G401.6 (cell line): ENCODE results near the gene ALPG.
A peak's percentile ranks its signal among the peaks of the same experiment; 100 is the strongest.
"Not testable (repeated sequence)": the region's sequence is repeated elsewhere in the genome, so short reads cannot be mapped to it uniquely, and the experiment has no call there.

Experiments used
- FAIRE-seq: peaks from 2 replicates; lab custom pipeline; 2012; peaks lifted over from hg19 to GRCh38; lab: Jason Lieb, UNC

The ALPG gene

DNA sequence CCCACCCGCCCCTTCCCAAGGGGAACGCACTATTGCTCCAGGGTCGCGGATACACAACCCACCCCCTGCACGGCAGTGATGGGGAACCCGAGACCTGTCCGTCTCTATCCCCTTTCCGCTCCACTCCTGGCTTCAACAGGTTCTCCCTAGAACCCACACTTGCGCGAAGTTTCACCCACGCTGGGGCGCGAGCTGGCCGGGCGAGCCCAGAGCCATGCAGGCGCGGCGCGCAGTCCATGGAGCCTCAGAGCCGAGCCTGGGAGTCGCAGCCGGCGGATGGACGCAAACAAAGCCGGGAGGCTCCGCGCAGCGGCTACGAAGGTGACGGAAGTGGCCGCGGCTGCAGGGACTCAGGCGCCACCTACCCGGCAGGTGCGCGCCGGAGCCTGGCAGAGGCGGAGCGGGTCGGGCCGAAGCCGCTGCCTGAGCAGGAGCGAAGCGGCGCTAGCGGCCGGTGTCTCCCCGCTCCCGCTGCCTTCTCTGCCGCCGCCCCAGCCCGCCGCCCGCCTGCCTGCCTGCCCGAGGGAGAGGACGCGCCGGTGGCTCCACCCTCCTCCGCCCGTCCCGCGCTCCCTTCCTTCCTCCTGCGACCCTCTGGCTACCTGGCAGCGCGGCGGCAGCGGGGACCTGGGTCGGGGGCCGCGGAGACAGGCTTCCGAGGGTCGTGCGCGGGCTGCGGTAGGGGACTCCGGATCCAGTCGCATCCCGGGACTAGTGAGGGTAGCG is 14.0 kb downstream of the ALPG start:
- FAIRE-seq, result no peak

DNA sequence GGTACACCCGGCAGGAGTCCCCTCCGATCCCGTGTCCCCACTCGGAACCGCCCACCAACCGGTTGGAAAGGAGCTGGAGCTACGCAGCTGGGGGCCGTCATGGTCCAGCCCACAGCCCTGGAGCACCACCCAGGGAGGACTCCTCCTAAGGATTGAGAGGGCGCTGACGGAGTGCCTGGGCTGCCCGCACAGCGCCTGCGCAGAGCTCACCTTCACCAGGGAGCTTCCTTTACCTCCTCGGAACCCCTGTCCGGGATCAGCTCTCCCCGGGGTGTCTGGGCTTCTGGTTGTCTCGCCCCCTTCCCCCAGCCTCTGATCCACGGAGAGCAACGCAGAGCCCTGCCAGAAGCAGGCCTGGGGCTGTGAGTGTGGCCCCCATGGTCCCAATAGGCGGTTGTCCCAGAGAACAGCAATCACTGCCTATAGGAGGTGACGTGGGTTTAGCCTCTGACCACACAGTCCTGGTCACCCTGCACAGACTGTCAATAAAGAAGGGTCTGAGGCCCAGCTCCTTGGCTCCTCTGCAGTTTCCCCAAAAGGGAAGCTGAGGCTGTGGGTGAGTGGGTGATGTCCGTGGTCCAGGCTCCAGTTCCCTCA is 14.6 kb downstream of the ALPG start:
- no peak for FAIRE-seq

DNA sequence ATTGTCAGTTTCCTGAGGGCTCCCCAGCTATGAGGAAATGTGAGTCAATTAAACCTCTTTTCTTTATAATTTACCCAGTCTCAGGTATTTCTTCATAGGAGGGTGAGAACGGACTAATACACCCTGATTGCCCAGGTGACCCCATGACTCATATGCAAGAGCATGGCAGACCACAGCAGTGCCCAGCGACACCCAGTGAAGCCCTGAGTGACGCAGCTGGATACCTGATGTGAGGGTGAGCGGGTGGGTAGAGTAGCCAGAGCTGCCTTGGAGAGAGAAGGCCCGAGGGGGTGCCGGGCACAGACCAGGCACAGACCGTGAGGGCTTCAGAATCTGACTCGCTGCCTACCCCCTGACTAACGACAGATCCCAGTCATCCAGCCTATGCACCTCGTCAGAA is 15.4 kb downstream of the ALPG start:
- FAIRE-seq, result no peak

DNA sequence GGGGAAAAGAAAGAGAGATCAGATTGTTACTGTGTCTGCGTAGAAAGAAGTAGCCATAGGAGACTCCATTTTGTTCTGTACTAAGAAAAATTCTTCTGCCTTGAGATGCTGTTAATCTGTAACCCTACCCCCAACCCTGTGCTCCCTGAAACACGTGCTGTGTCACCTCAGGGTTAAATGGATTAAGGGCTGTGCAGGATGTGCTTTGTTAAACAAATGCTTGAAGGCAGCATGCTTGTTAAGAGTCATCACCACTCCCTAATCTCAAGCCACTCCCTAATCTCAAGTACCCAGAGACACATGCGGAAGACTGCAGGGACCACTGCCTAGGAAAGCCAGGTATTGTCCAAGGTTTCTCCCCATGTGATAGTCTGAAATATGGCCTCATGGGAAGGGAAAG is 16.4 kb downstream of the ALPG start:
- not testable (repeated sequence) for FAIRE-seq

DNA sequence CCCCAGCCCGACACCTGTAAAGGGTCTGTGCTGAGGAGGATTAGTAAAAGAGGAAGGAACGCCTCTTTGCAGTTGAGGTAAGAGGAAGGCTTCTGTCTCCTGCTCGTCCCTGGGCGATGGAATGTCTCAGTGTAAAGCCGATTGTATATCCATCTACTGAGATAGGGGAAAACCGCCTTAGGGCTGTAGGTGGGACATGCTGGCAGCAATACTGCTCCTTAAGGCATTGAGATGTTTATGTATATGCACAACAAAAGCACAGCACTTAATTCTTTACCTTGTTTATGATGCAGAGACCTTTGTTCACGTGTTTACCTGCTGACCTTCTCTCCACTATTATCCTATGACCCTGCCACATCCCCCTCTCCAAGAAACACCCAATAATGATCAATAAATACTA is 16.8 kb downstream of the ALPG start:
- FAIRE-seq, result not testable (repeated sequence)

DNA sequence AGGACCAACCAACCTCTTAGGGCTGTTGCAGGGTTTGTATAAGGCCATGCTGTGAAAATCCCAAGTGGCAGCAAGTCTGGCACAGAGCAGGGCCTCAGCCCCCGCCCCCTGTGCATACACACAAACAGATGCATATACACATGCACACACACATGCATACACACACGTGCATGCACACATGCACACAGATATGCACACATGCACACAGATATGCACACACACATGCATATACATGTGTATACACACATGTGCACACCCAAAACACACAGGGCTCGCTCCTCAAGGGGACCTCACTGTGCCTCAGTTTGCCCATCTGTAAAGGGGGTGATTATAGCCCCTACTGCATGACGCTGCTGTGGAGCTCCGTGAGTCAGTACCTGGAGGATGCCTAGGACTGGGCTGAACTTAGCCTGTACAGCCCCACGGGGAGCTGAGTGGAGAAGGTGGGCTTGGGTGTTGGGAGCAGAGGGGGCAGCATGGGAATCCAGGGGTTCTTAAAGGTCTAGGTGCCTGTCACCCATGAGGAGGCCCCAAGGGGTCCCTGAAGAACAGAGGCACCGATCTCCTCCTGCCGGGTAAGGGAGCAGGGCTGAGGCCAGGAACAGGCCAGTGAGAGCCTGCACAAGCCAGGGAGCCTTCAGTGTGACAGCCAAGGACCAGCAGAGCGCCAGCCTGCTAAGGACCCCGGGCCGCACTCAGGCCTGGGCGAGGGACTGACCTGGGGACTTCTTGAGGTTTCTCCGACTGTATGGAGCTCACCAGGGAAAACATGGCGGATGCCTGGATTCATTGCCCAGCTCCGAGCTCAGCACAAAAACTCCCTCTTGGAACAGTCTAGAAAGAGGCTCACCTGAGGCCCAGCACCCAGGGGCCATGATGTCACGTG is 25.3 kb downstream of the ALPG start:
- FAIRE-seq, result no peak

DNA sequence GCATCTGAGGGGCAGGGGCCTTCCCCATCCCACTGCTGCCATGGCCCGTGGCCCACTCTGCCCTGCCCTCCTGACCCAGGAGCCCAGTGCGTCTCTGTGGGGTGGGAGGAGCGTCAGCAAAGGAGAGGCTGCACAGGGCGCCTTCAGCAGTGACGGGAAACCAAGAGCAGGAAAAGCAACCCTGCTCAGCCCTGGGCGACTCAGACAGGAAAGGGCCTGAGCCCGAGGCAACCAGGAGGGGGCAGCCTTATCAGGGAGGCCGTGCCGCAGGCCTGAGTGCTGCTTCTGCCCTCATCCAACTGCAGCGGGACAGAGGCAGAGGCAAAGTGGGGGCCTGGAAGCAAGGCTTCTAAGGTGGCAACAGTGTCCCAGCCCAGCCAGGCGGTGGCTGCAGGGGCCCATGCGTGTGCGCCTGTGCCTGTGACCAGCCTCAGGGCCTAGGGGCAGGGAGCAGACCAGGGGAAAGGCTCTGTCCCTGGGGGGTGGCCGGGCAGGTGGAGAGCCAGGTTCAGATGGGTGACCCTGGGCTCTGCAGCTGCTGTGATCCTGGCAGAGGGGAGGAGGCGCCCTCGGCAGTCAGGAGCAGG is 26.0 kb downstream of the ALPG start:
- FAIRE-seq, result no peak

DNA sequence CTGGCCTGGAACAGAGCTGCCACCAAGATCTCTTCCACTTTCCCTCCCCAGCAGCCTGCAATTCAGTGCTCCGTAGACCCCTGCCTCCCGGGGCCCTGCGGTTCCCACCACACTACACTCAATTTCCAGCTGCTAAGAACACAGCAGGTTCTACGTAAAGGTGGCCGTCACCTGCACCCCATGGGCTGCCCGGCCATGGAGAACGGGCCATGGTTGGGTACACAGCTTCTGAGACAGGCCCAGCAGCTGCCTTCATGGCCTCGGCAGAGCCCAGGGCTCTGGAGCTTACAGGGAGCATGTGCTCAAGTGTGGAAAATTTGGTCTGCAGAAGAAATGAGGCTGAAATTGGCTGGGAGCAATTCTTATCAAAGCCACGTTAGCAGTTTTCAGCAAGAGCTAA is 27.0 kb downstream of the ALPG start:
- FAIRE-seq, result not testable (repeated sequence)

DNA sequence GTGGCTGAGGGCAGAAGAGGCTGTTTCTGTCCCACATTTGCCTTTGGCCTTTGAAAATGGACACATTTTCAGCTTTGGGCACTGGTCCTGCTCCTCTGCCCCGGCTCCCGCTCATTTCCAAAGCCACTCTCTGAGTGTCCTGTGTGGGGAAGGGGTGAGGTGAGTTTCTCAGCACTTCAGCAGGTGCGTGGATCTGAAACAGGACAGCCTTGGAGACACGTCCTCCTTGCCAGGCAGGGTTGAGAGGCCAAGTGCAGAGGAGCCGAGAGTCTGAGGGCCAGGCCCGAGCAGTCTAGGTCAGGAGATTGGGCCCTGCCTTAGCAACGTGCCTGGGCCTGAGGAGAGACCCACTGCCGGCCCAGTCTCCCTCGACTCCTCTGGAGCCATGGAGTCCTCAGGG is 27.4 kb downstream of the ALPG start:
- FAIRE-seq, result no peak

DNA sequence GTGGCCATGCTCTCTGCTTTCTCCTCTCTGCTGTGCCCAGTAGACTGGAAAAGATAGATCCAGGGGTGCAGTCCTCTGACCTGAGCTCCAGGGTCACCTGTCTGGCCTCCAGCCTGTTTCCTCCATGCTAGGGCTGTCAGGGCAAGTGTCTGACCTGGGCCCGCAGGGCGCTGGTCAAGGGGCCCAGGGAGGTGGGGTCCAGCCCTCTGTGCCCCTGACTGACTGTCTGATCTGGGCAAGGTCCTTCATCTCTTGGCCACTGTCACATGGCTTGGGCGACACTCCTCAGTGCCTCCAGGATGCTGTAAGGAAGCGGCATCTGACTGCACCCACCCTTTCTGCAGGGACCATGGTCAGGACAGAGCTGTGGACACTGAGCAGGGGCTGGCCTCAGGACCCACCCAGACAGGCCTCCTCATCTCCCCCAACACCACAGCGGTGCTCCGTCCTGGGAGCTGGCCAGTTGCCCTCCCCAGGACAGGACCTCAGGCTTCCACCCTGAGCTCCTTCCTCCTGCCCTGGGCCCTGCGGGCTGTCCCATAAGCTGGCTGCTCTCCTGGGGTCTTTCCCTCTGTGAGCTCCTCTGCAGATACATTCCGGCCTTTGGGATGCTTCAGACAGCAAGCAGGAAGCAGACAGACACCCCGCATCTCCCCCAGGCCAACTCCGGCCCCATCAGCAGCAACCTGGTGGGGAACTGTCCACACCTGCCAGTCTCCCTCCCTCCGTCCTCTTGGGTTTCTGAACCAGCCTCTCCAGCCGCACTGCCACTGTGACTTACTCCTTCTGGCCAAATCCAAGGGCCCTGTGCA is 28.1 kb downstream of the ALPG start:
- FAIRE-seq, result no peak

GRCh38 chr2:232435375-232435648 is 28.7 kb downstream of the ALPG start:
- FAIRE-seq, result no peak

DNA sequence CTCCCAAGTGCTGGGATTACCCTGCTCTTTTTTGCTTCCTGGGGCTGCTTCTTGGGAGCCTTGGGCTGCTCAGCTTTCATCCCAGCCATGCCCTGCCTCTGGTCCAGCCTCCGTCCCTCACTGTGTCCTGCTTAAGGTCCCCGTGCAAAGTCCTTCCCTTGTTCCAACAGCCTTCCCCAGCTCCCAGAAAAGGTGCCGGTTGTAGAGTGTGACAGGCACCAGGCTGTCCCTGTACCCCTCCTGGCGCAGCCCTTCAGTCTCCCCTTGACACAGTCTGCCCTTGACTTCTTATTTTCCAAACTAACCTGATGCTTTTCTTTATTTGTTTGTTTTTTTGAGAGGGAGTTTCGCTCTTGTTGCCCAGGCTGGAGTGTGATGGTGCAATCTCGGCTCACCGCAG is 29.2 kb downstream of the ALPG start:
- FAIRE-seq, result no peak

- FAIRE-seq, result no peak
Observed at GRCh38 chr2:232436381-232437194, 29.9 kb downstream of the ALPG start.

DNA sequence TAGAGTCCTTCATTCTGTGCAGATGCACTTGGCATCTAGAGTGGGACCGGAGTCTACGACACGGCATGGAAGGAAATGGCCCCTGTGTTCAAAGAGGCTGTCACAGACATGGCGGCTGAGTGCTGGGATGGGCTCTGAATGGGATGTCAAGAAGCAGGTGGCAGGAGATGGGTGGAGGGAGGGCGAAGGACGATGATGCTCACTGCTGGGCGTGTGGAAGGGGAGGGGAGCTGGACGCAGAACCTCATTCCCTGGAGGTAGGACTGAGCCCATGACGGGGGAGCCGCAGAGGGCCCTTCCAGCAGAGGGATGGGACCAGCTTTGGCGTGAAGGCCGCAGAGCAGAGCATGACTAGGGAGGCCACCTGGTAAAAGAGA is 30.5 kb downstream of the ALPG start:
- no peak for FAIRE-seq

DNA sequence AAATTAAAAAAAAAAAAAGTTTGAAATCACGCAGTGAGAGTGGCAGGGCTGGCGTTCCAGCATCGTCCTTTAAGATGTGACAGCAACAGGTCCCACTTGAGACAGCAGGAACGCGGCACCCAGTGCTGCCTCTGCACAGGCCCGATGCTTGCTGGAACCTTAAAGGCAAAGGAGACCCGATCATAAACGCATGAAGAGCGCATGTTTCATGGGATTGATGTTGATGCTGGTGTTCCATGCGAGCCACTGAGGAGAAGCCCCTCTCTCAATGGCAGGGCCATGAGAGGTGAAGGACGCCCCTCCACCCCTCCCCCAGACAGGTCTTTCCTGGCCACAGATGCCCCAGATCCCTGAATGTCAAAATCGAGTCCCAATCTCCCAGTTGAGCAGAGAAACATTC is 31.4 kb downstream of the ALPG start:
- no peak for FAIRE-seq

DNA sequence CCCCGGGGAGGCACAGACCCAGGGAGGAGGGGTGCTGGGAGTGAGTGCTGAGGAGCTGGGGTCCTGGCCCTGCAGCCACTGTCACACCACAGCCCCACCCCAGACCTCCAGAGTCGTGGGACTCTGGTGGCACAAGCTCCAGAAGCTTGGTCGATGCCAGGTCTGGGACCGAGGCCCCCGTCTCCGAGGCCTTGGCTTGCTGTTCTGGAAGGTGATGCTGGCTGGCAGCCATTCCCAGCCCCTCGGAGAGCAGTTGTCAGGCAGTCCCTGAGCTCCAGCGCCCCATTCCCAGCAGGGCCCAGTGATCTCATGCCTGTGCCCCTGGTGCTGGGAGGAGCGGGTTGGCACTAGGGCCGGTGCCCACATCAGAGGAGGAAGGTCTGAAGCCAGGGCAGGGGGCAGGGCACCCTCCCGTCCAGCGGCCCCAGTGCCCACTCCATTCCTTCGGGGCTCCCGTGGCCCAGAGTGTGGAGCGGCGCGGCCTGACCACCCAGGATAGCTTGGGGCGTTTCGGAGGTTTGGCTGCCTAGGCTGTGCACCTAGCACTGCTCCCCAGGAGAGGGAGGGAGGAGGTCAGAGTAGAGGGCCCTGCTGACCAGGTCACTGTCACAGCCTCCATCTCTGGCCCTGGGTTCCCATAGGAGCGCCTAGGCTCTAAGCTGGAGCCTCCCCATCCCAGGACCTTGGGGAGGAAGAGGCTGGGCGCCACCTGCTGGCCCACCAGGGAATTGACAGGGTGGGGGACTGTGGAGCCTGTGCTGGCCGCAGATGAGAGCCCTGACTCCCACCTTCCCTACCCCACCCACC is 32.5 kb downstream of the ALPG start:
- FAIRE-seq, result no peak

DNA sequence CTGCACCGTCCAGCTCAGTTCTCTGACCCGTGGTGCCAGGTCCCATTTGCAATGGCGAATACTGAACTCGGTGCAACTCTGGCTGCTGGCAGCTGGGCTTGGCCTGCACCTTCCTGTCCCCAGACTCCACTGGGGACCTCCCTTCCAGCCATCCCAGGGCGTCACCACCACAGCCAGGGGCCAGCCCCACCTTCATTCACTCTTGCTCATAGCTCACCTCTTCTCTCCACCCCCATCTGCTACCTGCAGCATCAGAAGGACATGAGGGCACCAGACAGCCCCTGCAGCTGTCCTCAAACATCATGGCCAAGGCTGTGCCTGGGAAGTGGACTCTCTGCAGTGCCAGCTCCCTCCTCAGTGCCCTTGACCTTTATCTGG is 33.1 kb downstream of the ALPG start:
- FAIRE-seq, result no peak

- peak; percentile 46 for FAIRE-seq
Observed at GRCh38 chr2:232440220-232441018, 33.8 kb downstream of the ALPG start.

DNA sequence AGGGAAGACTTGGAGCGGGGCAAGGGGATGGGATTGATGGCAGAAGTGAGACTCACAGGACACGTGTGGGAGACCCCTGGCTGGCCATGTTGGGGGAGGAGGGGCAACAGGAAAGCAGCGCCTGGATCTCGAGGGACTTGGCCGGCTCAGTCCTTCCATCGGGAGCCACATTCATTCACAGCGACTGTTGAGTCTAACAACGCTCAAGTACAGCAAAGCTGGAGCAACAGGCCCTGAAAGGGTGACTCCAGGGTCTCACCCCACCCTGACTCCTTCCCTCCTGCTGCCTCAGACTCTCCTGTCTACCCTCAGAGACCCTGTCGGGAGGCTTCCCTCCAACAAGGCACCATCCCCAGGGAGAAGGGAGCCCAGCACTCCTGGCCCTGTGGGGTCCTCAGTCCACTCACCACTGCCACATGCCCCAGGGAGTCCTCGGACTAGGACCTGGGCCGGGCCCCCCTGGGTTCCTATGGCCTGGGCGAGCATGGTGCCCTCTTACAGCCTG is 34.6 kb downstream of the ALPG start:
- no peak for FAIRE-seq

DNA sequence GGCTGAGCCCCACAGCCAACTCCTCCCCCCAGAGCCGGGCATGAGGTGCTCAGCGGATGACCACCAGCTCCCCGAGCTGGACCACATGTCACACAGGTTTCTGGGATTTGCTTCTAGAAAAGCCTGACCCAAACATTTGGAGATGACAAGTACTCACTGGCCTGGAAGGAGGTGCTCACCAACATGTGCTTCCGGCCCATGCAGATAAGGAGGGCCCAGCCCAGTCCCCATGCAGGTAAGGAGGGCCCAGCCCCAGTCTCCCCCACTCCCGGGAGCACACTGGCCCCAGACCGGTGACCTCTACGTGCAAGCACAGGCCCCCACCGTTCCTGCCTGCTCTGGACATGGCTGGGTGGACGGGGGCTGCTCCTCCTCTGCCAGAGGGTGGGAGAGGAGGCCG is 35.3 kb downstream of the ALPG start:
- FAIRE-seq, result not testable (repeated sequence)
